ENCODE measurements around the gene ZNF512B. TPM values are rescaled to one million over a fixed set of nuclear protein-coding genes. Genes with fewer than 3 reads are reported as not detected.
"Not testable (repeated sequence)": the region's sequence is repeated elsewhere in the genome, so short reads cannot be mapped to it uniquely, and the experiment has no call there.

Gene ZNF512B, protein sequence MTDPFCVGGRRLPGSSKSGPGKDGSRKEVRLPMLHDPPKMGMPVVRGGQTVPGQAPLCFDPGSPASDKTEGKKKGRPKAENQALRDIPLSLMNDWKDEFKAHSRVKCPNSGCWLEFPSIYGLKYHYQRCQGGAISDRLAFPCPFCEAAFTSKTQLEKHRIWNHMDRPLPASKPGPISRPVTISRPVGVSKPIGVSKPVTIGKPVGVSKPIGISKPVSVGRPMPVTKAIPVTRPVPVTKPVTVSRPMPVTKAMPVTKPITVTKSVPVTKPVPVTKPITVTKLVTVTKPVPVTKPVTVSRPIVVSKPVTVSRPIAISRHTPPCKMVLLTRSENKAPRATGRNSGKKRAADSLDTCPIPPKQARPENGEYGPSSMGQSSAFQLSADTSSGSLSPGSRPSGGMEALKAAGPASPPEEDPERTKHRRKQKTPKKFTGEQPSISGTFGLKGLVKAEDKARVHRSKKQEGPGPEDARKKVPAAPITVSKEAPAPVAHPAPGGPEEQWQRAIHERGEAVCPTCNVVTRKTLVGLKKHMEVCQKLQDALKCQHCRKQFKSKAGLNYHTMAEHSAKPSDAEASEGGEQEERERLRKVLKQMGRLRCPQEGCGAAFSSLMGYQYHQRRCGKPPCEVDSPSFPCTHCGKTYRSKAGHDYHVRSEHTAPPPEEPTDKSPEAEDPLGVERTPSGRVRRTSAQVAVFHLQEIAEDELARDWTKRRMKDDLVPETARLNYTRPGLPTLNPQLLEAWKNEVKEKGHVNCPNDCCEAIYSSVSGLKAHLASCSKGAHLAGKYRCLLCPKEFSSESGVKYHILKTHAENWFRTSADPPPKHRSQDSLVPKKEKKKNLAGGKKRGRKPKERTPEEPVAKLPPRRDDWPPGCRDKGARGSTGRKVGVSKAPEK
- total RNA-seq: 17.8 and 23.2 TPM in 2 replicates
- polyA plus RNA-seq (2012): 23.9 TPM

DNA sequence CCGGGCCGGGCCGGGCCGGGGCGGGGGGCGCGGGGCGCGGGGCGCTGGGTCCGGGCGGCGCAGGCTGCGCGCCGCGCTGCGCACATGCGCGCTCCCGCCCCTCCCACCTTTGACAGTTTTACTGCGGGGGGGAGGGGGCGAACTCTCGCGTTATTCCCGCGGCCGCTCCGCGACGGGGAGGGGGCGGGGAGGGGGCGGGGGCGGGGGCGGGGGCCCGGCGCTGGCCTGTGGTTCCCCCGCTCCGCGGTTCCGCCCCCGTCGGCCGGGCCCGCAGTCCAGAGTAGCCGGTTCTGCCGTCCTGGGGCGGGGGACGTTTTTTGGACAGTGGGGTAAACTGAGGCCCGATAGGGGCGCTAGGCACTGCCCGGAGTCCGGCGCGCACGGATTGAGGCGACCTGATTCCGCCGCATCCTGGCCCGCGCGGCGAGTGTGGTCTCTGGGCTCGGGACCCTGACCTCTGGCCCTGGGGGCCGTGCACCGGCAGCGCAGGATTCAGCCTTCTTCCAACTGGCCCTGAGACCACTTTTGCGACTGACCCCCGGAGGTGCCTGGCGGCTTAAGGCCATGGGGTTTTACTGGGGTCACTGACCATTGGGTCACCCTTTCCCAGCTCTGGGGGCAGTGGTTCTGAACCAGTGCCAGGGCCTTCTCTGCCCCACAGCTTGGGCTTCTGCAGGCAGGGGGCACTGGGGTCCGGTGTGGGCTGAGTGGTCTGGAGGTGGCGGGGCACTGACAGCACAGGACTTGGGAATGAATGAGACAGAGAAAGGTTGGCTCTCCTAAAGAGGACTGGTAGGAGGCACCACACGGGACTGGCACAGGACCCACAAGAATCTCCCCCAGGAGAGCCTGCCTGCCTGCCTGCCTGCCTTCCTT, at the start of gene ZNF512B:
Gene ZNF512B, minus strand, starts transcription at position 93 of the 876 bp plus-strand sequence. CDS start 1,980 bp downstream, outside the sequence.
- peak; percentile 70 for DNase-seq (ENCODE audit: low read depth)

DNA sequence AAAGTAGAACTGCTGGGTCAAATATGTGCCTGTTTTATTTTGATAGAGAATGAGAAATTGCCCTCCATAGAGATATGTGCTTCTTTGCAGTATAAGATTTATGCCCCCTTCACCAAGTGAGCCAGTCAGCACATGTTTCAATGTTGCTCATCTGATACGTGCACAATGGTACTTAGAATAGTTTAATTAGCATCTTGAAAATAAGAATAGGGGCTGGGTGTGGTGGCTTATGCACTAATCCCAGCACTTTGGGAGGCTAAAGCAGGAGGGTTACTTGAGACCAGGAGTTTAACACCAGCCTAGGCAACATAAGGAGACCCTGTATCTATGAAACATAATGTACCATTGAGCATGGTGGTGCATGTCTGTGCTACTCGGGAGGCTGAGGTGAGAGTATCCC, 45.9 kb upstream of the ZNF512B start:
- DNase-seq (ENCODE audit: low read depth): no peak

- DNase-seq (ENCODE audit: low read depth): not testable (repeated sequence)
Observed at GRCh38 chr20:64012385-64013154, 42.8 kb upstream of the ZNF512B start.

- DNase-seq (ENCODE audit: low read depth): no peak
Observed at GRCh38 chr20:64011366-64011779, 41.6 kb upstream of the ZNF512B start.

GRCh38 chr20:64010711-64011237, 41.0 kb upstream of the ZNF512B start:
- no peak for DNase-seq (ENCODE audit: low read depth)

- no peak for DNase-seq (ENCODE audit: low read depth)
Observed at GRCh38 chr20:64009811-64010387, 40.2 kb upstream of the ZNF512B start.

GRCh38 chr20:64006902-64007301, 37.2 kb upstream of the ZNF512B start:
- DNase-seq (ENCODE audit: low read depth): peak; percentile 1

- DNase-seq (ENCODE audit: low read depth): no peak
Observed at GRCh38 chr20:64006490-64006889, 36.8 kb upstream of the ZNF512B start.

DNA sequence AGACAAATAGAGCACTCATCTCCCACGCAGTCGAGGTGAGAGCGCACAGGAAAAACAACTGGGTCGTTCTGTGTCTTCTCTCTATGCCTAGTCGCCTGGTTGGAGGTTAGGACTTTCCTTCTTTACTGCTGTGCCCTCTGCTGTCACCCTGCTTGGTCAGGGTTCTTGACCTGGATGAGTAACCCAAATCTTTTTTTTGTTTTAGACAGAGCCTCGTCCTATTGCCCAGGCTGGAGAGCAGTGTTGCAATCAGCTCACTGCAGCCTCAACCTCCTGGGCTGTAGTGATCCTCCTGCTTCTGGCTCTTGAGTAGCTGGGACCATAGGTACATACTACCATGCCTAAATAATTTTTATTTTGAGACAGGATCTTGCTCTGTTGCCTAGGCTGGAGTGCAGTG, 35.7 kb upstream of the ZNF512B start:
- DNase-seq (ENCODE audit: low read depth): no peak

GRCh38 chr20:64003960-64004725, 34.4 kb upstream of the ZNF512B start:
- no peak for DNase-seq (ENCODE audit: low read depth)

- DNase-seq (ENCODE audit: low read depth): peak; percentile 22
Observed at GRCh38 chr20:64001607-64002011, 31.9 kb upstream of the ZNF512B start.

DNA sequence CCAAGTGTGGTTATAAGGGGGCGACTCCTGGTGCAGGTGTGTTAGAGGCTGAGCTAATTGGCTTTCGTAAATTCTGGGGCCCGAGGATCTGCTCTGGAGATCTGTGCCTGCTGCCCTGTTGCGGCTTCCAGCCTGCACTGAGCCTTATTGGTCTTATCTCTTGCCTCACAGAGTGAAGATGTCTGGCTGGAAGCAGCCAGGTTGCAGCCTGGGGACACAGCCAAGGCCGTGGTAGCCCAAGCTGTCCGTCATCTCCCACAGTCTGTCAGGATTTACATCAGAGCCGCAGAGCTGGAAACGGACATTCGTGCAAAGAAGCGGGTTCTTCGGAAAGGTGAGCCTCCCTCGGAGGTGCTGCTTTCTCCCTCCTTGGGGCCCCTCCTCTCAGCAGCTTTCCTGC, 31.2 kb upstream of the ZNF512B start:
- DNase-seq (ENCODE audit: low read depth): no peak

GRCh38 chr20:63982937-63983336, 13.2 kb upstream of the ZNF512B start:
- no peak for DNase-seq (ENCODE audit: low read depth)

- DNase-seq (ENCODE audit: low read depth): peak; percentile 97
Observed at GRCh38 chr20:63980806-63981728, 11.3 kb upstream of the ZNF512B start, which contains the start of gene PRPF6. Gene PRPF6 (plus strand): TSS chr20:63981132. CDS start chr20:63981246, 114 bp downstream.

DNA sequence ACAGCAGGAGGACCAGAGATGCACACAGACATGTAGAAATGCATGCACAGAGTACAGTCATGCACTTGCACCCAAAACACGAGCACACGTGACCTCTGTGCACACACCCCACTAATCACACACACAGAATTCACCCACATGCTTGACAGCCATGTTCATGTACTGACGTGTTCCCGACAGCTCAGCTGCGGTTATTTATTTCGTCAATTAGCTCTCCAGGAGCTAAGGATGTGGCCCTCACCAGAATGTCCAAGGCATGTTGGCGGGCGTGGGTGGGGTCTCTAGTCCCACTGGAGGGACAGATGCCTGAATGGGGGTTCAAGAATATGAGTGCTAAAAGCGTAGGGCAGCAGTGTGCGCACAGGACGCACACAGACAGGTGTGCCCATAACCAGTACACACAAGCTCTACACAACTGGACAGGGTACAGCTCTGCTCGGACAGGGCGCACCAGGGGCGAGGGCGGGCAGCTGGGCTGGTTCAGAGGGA, 10.6 kb upstream of the ZNF512B start:
- no peak for DNase-seq (ENCODE audit: low read depth)

DNA sequence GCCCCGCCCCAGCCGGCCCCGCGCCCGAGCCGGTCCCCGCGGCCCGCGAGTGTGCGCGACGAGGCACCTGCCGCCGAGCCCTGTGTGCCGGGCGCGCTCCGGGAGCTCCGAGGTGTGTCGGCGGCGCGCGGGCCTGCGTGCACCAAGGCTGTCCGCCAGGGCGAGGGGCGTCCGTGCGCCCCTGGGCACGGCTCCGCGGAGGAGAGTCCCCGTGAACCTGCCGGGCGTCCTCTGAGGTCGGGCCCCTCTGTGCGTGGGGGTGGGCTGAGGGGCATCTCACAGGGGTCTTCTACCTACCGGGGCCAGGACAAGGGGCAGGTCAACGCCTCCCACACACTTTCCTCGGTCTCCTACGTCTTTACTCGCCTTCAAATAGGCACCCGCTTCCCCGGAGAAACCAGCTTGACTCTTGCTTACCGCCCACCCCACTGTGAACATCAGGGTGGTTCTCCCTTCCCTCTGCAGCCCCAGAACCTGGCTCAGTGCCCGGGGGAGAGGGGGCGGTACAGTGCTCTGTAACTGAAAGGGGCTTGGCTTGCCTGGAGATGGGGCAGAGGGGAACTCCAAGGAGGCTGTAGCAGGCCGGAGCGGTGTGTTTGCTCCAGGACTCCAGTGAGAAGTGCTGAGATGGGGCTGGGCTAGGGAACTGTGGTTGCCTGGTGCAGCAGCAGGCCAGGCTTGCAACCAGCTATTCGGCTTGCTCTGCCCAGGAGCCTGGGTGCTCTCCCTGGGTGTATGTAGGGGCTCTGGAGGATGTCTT, 10.0 kb upstream of the ZNF512B start, which contains the start of gene SAMD10:
Gene SAMD10, minus strand, starts transcription at position 86 of the 760 bp plus-strand sequence. CDS start 175 bp downstream, outside the sequence.
- no peak for DNase-seq (ENCODE audit: low read depth)

DNA sequence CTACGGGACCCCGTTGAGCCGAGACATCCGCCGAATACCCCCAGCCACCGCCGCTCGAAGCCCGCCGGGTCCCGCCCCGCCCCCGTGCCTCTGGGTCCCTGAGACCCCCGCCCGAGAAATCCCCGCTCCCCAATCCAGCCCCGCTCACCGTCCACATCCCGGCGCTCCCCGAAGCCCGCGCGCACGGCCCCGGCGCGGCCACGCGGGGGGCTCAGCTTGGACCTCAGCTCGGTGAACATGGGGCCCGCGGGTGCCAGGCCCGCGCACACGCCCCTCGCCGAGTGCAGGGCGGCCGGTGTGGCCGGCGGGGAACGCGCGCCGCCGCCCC, 9.5 kb upstream of the ZNF512B start:
- DNase-seq (ENCODE audit: low read depth): no peak

Data from myocyte (in vitro differentiated cells).